Spleen (tissue), 7 donors: ENCODE results near the gene PSMF1.
"Not testable (repeated sequence)": the region's sequence is repeated elsewhere in the genome, so short reads cannot be mapped to it uniquely, and the experiment has no call there.

ENCODE experiments used
- POLR2A ChIP-seq, 3 donors: fragments of 450-650 bp; IDR thresholded peaks; one replicate each; pipeline ENCODE4 v1.5.1; 2017; ENCODE audit warnings: antibody characterized with exemption in 3 of 3, mild to moderate bottlenecking in 1 of 3
- POLR2AphosphoS5 ChIP-seq, 3 donors: sonication (generic); formaldehyde crosslinking; IDR thresholded peaks; one replicate each; pipeline ENCODE4 v1.5.1; 2017; ENCODE audit warnings: antibody characterized with exemption in 3 of 3
- TF ChIP-seq, protein P1 (sequence below), 11 experiments: fragments of 200-600 bp in 7 of 11; fragments of 450-650 bp in 4 of 11; sonication (generic) in 4 of 11; IDR thresholded peaks in 8 of 11; conservative IDR thresholded peaks in 3 of 11; 1 replicate in 7 of 11; 2 replicates in 4 of 11; pipeline versions ENCODE4 v1.4.0 to v1.8.0; 2016 to 2021; ENCODE audit warnings: antibody characterized with exemption in 11 of 11, inconsistent platforms in 4 of 11, mild to moderate bottlenecking in 1 of 11
- donor health status: DM: no; HTN: no; CAD: no; lungs with moderate emphysema.
- donor health status: DM: no; HTN: no; CAD: no.
- donor health status: DM: no; HTN: no; CAD: no.

GRCh38 chr20:1149812-1150211 lies 31.4 kb downstream of the PSMF1 start:
- TF ChIP-seq, protein P1, sequence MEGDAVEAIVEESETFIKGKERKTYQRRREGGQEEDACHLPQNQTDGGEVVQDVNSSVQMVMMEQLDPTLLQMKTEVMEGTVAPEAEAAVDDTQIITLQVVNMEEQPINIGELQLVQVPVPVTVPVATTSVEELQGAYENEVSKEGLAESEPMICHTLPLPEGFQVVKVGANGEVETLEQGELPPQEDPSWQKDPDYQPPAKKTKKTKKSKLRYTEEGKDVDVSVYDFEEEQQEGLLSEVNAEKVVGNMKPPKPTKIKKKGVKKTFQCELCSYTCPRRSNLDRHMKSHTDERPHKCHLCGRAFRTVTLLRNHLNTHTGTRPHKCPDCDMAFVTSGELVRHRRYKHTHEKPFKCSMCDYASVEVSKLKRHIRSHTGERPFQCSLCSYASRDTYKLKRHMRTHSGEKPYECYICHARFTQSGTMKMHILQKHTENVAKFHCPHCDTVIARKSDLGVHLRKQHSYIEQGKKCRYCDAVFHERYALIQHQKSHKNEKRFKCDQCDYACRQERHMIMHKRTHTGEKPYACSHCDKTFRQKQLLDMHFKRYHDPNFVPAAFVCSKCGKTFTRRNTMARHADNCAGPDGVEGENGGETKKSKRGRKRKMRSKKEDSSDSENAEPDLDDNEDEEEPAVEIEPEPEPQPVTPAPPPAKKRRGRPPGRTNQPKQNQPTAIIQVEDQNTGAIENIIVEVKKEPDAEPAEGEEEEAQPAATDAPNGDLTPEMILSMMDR (IDR thresholded peaks at IDR 0.05 in 8 of 11, conservative IDR thresholded peaks at IDR 0.05 in 3 of 11) = not testable (repeated sequence)
- TF ChIP-seq POLR2A, POLR2AphosphoS5 (IDR thresholded peaks at IDR 0.05): not testable (repeated sequence)
